OCI-LY1 (cell line): ENCODE data around the gene EIF2B1.

Experiments used
- H2AFZ ChIP-seq: fragments of 200-600 bp; sonication (generic), shearing (Covaris generic); 2 replicates; pipeline ENCODE4 v1.6.0; 2014; ENCODE audit warnings: antibody characterized with exemption, mild to moderate bottlenecking, low read length
- H3F3A ChIP-seq: fragments of 200-600 bp; sonication (generic), shearing (Covaris generic); 2 replicates; pipeline ENCODE4 v1.6.0; 2014; ENCODE audit warnings: mild to moderate bottlenecking, antibody characterized with exemption, low read length, moderate library complexity; ENCODE audit not compliant: insufficient read depth
- H3K27ac ChIP-seq: fragments of 200-600 bp; sonication (generic); 2 replicates; pipeline ENCODE4 v1.5.1; 2014; ENCODE audit warnings: low read length, mixed run types, mild to moderate bottlenecking, low read depth; ENCODE audit not compliant: poor library complexity, severe bottlenecking
- H3K27me3 ChIP-seq: fragments of 200-600 bp; sonication (generic); 2 replicates; pipeline ENCODE4 v1.6.0; 2014; ENCODE audit warnings: antibody characterized with exemption, mild to moderate bottlenecking, low read length, moderate library complexity; ENCODE audit not compliant: insufficient read depth
- H3K36me3 ChIP-seq: fragments of 200-600 bp; sonication (generic); 2 replicates; pipeline ENCODE4 v1.6.1; 2014; ENCODE audit warnings: mild to moderate bottlenecking, antibody characterized with exemption, low read length, moderate library complexity, mixed read lengths; ENCODE audit not compliant: insufficient read depth
- H3K4me1 ChIP-seq: fragments of 200-600 bp; sonication (generic); 2 replicates; pipeline ENCODE4 v1.5.1; 2014; ENCODE audit warnings: mild to moderate bottlenecking, low read length, moderate library complexity; ENCODE audit not compliant: insufficient read depth, severe bottlenecking
- H3K4me2 ChIP-seq: fragments of 200-600 bp; sonication (generic), shearing (Covaris generic); 2 replicates; pipeline ENCODE4 v1.6.1; 2014; ENCODE audit warnings: low read length
- H3K4me3 ChIP-seq: fragments of 200-600 bp; sonication (generic); 2 replicates; pipeline ENCODE4 v1.5.1; 2014; ENCODE audit warnings: low read length, low read depth, mild to moderate bottlenecking, mixed read lengths; ENCODE audit not compliant: poor library complexity, severe bottlenecking
- H3K79me2 ChIP-seq: fragments of 200-600 bp; shearing (Covaris generic); 2 replicates; pipeline ENCODE4 v1.6.1; 2016; ENCODE audit warnings: mixed run types, low read length, mixed read lengths; ENCODE audit not compliant: insufficient read depth
- H3K9ac ChIP-seq: fragments of 200-600 bp; sonication (generic), shearing (Covaris generic); 2 replicates; pipeline ENCODE4 v1.6.1; 2014; ENCODE audit warnings: mild to moderate bottlenecking, low read length, mixed read lengths
- H3K9me2 ChIP-seq: fragments of 200-600 bp; sonication (generic), shearing (Covaris generic); 2 replicates; pipeline ENCODE4 v1.6.1; 2014; ENCODE audit warnings: low read depth, mild to moderate bottlenecking, low read length, mixed read lengths
- H3K9me3 ChIP-seq: fragments of 200-600 bp; shearing (Covaris generic); 2 replicates; pipeline ENCODE4 v1.6.1; 2014; ENCODE audit warnings: low read length, mixed read lengths
- H4K20me1 ChIP-seq: fragments of 200-600 bp; sonication (generic), shearing (Covaris generic); 2 replicates; pipeline ENCODE4 v1.6.0; 2016; ENCODE audit warnings: mild to moderate bottlenecking, low read length; ENCODE audit not compliant: insufficient read depth
- EZH2 ChIP-seq: fragments of 200-600 bp; sonication (generic), shearing (Covaris generic); IDR thresholded peaks from 2 replicates; pipeline ENCODE4 v1.8.0; 2017; ENCODE audit warnings: borderline replicate concordance, mixed run types, mild to moderate bottlenecking, antibody characterized with exemption, low read length, moderate library complexity, mixed read lengths
- TF ChIP-seq, protein P1 (sequence below): fragments of 200-600 bp; sonication (generic), shearing (Covaris generic); IDR thresholded peaks from 2 replicates; pipeline ENCODE4 v1.5.1; 2017; ENCODE audit warnings: mild to moderate bottlenecking, antibody characterized with exemption, low read length, moderate library complexity, mixed read lengths

EIF2B1 gene

DNA sequence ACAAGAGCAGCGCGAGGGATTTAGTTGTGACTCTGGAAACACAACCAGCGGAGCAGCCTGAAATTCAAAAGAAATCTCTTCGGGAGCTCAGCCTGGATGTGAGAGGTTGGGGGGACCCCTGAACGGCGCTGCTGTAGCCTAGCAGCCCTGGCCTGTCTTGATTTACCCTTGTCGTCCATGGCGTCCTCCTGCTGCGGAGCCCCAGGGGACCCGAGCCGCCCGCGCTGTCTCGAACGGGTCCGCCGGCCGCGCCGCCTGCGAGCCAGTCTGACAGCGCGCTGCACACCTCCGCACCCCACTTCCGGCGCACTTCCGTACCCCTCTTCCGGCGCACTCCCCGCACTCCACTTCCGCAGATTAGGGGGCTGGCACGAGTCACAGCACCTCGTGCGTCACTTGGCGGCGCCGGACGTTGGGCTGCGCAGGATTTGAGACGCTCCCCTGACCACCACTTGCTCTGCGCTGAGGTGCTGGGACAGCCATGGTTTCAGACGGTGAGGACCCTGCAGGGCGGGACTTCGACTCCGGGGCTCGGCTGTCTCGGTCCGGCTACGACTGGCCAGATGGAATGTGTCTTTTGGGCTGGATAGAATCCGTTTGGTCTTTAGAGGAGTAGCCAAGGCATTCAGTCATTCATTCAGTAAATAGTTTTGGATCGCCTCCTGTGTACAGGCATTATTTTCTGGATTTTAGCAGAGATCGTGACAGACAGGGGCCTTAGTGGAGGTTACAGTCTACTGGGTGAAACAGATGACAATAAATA lies at the start of gene EIF2B1, which contains the start of gene GTF2H3:
EIF2B1 (minus strand) TSS at position 308 of the 763 bp plus-strand sequence; CDS start at position 179, 129 bp downstream.
GTF2H3 (plus strand) TSS at position 451 of the 763 bp plus-strand sequence; CDS start at position 482, 31 bp downstream.
- Histone ChIP-seq H3K27ac (peak within 1 kb of the TSS; percentile 24), H3K9me2 (no peaks in the 10 kb centered on the region), H3K4me3 (peak within 1 kb of the TSS; percentile 92), H3K4me1 (peaks cover 22% of the 10 kb centered on the region), H3F3A (no peaks in the 10 kb centered on the region), H3K36me3 (peaks cover 25% of the 10 kb centered on the region), H3K9me3 (no peaks in the 10 kb centered on the region), H3K9ac (peak within 1 kb of the TSS; percentile 98), H3K79me2 (peaks cover 31% of the 10 kb centered on the region), H4K20me1 (no peaks in the 10 kb centered on the region), H3K4me2 (peak within 1 kb of the TSS; percentile 91), H2AFZ (no peak within 1 kb of the TSS), H3K27me3 (no peaks in the 10 kb centered on the region)
- no peak for TF ChIP-seq EZH2
- TF ChIP-seq, protein P1, sequence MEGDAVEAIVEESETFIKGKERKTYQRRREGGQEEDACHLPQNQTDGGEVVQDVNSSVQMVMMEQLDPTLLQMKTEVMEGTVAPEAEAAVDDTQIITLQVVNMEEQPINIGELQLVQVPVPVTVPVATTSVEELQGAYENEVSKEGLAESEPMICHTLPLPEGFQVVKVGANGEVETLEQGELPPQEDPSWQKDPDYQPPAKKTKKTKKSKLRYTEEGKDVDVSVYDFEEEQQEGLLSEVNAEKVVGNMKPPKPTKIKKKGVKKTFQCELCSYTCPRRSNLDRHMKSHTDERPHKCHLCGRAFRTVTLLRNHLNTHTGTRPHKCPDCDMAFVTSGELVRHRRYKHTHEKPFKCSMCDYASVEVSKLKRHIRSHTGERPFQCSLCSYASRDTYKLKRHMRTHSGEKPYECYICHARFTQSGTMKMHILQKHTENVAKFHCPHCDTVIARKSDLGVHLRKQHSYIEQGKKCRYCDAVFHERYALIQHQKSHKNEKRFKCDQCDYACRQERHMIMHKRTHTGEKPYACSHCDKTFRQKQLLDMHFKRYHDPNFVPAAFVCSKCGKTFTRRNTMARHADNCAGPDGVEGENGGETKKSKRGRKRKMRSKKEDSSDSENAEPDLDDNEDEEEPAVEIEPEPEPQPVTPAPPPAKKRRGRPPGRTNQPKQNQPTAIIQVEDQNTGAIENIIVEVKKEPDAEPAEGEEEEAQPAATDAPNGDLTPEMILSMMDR, result no peak

DNA sequence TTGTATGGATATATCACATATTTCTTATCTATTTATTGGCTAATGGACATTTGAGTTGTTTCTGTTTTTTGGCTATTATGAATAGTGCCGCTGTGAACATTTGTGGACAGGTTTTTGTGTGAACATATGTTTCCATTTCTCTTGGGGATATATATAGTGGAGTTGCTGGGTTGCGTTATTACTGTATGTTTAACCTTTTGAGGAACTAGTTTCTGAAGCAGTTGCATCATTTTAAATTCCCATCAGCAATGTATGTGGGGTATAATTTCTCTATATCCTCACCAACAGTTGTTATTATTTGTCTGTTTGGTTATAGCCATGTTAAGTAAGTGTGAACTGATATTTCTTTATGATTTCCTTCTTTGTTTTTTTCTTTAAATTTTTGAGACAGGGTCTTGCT lies 48.1 kb upstream of the EIF2B1 start:
- H3K9me3 ChIP-seq, result no peaks in the 10 kb centered on the region
- H4K20me1 ChIP-seq, result no peaks in the 10 kb centered on the region
- no peaks in the 10 kb centered on the region for H3K27me3 ChIP-seq
- no peak overlapping the region for H2AFZ ChIP-seq
- no peak overlapping the region for H3K27ac ChIP-seq
- no peak for TF ChIP-seq EZH2
- TF ChIP-seq, protein P1, result no peak
- H3K9me2 ChIP-seq, result no peaks in the 10 kb centered on the region
- H3K9ac ChIP-seq, result no peak overlapping the region
- H3K4me2 ChIP-seq, result no peak overlapping the region
- no peaks in the 10 kb centered on the region for H3F3A ChIP-seq
- H3K36me3 ChIP-seq, result 0 out of 2 replicates have a peak, but pooled peaks cover 3% of the 10 kb centered on the region
- no peaks in the 10 kb centered on the region for H3K79me2 ChIP-seq
- no peaks in the 10 kb centered on the region for H3K4me1 ChIP-seq
- H3K4me3 ChIP-seq, result no peak overlapping the region

DNA sequence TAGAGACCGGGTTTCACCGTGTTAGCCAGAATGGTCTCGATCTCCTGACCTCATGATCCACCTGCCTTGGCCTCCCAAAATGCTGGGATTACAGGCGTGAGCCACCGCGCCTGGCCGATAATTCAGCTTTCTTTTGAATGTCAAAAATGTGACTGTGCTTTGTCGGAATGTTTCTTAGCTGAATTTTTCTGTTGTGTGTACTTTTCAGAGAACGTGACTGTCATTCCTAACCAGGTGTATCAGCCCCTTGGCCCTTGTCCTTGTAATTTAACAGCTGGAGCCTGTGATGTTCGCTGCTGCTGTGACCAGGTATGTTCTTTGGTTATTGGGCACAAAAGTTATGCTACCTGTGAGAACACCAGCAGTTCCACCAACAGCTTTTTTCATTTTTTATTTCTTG lies 45.5 kb upstream of the EIF2B1 start:
- no peaks in the 10 kb centered on the region for H3F3A ChIP-seq
- H3K36me3 ChIP-seq, result 0 out of 2 replicates have a peak, but pooled peaks cover 6% of the 10 kb centered on the region
- no peaks in the 10 kb centered on the region for H3K27me3 ChIP-seq

More for the DNA sequence above, 45.5 kb upstream of the EIF2B1 start:
- no peak overlapping the region for H3K4me2 ChIP-seq
- H3K9me2 ChIP-seq, result no peaks in the 10 kb centered on the region
- no peaks in the 10 kb centered on the region for H3K79me2 ChIP-seq
- H4K20me1 ChIP-seq, result no peaks in the 10 kb centered on the region
- no peak overlapping the region for H3K27ac ChIP-seq
- H3K9ac ChIP-seq, result no peak overlapping the region
- TF ChIP-seq, protein P1, result no peak
- no peak for TF ChIP-seq EZH2
- H2AFZ ChIP-seq, result no peak overlapping the region
- H3K4me3 ChIP-seq, result no peak overlapping the region
- no peaks in the 10 kb centered on the region for H3K9me3 ChIP-seq
- H3K4me1 ChIP-seq, result no peaks in the 10 kb centered on the region
